GM21717 (cell line): ENCODE measurements around the gene TMEM209.
"Not testable (repeated sequence)": the region's sequence is repeated elsewhere in the genome, so short reads cannot be mapped to it uniquely, and the experiment has no call there.

Experiments
- ATAC-seq: cut with Tn5 transposase; IDR thresholded peaks from one replicate; pipeline ENCODE4 v1.9.1; 2021; ENCODE audit warnings: mild to moderate bottlenecking, moderate library complexity; ENCODE audit not compliant: unreplicated experiment

TMEM209 gene

GRCh38 chr7:130174237-130174959 lies 30.8 kb downstream of the TMEM209 start:
- ATAC-seq, result no peak

GRCh38 chr7:130162196-130162595 lies 43.0 kb downstream of the TMEM209 start:
- ATAC-seq, result no peak

- ATAC-seq, result no peak
These were observed 44.8 kb downstream of the TMEM209 start for GRCh38 chr7:130160455-130160854.

GRCh38 chr7:130160023-130160422 lies 45.2 kb downstream of the TMEM209 start:
- ATAC-seq, result no peak

- no peak for ATAC-seq
These were observed 47.5 kb downstream of the TMEM209 start for GRCh38 chr7:130157700-130158099.

GRCh38 chr7:130156140-130156539 lies 49.1 kb downstream of the TMEM209 start:
- ATAC-seq, result no peak

GRCh38 chr7:130154501-130155317 lies 50.5 kb downstream of the TMEM209 start:
- ATAC-seq, result no peak

- ATAC-seq, result no peak
These were observed 51.1 kb downstream of the TMEM209 start for GRCh38 chr7:130154131-130154500.

GRCh38 chr7:130153211-130153908 lies 51.8 kb downstream of the TMEM209 start:
- no peak for ATAC-seq

- ATAC-seq, result no peak
These were observed 52.6 kb downstream of the TMEM209 start for GRCh38 chr7:130152493-130153210.

GRCh38 chr7:130151591-130152492 lies 53.4 kb downstream of the TMEM209 start:
- no peak for ATAC-seq

GRCh38 chr7:130150587-130150986 lies 54.6 kb downstream of the TMEM209 start:
- ATAC-seq, result no peak

- no peak for ATAC-seq
These were observed 55.7 kb downstream of the TMEM209 start for GRCh38 chr7:130149281-130150139.

GRCh38 chr7:130148561-130148960 lies 56.6 kb downstream of the TMEM209 start:
- ATAC-seq, result no peak

- ATAC-seq, result no peak
These were observed 57.4 kb downstream of the TMEM209 start for GRCh38 chr7:130147710-130148325.

GRCh38 chr7:130146693-130147405 lies 58.4 kb downstream of the TMEM209 start:
- no peak for ATAC-seq

GRCh38 chr7:130146142-130146541 lies 59.1 kb downstream of the TMEM209 start:
- ATAC-seq, result not testable (repeated sequence)
